A549 treated with GW870086 at 1 μM for 4 hours (cell line): ENCODE measurements around the gene CEACAM4. TPM values are rescaled to one million over a fixed set of nuclear protein-coding genes. Genes with fewer than 3 reads are reported as not detected.

Experiments
- total RNA-seq: library from RNA; stranded (reverse); fragments of 200-300 nt; extraction: Qiagen RNA extraction; gene quantifications from 5 replicates; pipeline ENCODE4 v1.2.3, GENCODE V29; 2022; ENCODE audit warnings: low read depth

Gene CEACAM4
- not detected in 5 replicates for total RNA-seq

GRCh38 chr19:41626877-41627276 lies at the start of gene CEACAM4:
CEACAM4 (minus strand) TSS chr19:41627074; CDS start chr19:41626963, 111 bp downstream.

GRCh38 chr19:41575998-41576397 lies 50.9 kb downstream of the CEACAM4 start, which contains the start of gene CEACAM21:
CEACAM21 (plus strand) TSS chr19:41576166; CDS start chr19:41576275, 109 bp downstream.

Other genes starting within 250 kb of the CEACAM4 start
- gene EXOSC5, start 229.7 kb downstream of the CEACAM4 start, total RNA-seq, result 82.4 to 100 TPM (median 93.5 TPM) in 5 replicates
- gene BCKDHA, start 229.3 kb downstream of the CEACAM4 start, total RNA-seq, result 36.2 to 44.5 TPM (median 41.7 TPM) in 5 replicates
- gene B3GNT8, start 199.7 kb downstream of the CEACAM4 start, total RNA-seq, result 0.07 to 0.37 TPM (median 0.08 TPM) in 3 of 5 replicates, not detected in the others
- 102 to 116 TPM (median 111 TPM) in 5 replicates for gene DMAC2, start 187.2 kb downstream of the CEACAM4 start, total RNA-seq
- gene ERICH4, start 183.9 kb downstream of the CEACAM4 start, total RNA-seq, result not detected in 5 replicates
- gene CEACAM21, start 50.9 kb downstream of the CEACAM4 start, total RNA-seq, result not detected in 5 replicates
- gene CEACAM7, start 61.2 kb upstream of the CEACAM4 start, total RNA-seq, result 0.08 to 0.17 TPM in 2 of 5 replicates, not detected in the others
- 1.6 to 2.1 TPM (median 1.7 TPM) in 5 replicates for gene CEACAM5, start 81.6 kb upstream of the CEACAM4 start, total RNA-seq
- gene CEACAM6, start 128.5 kb upstream of the CEACAM4 start, total RNA-seq, result 14.9 to 22.6 TPM (median 20.6 TPM) in 5 replicates
- not detected in 5 replicates for gene CEACAM3, start 169.5 kb upstream of the CEACAM4 start, total RNA-seq
- not detected in 5 replicates for gene LYPD4, start 217.6 kb upstream of the CEACAM4 start, total RNA-seq
- gene DMRTC2, start 218.0 kb upstream of the CEACAM4 start, total RNA-seq, result not detected in 5 replicates
- gene RPS19, start 233.2 kb upstream of the CEACAM4 start, total RNA-seq, result 9,077 to 10,791 TPM (median 9,411 TPM) in 5 replicates